Lower leg skin (tissue), 3 donors: ENCODE data around the gene MTARC2.

ENCODE experiments used
- CTCF ChIP-seq, 3 donors: fragments of 450-650 bp; IDR thresholded peaks; one replicate each; pipeline ENCODE4 v1.5.1; 2016; ENCODE audit warnings: antibody characterized with exemption in 3 of 3, mild to moderate bottlenecking in 3 of 3, moderate library complexity in 2 of 3
- POLR2A ChIP-seq, 2 donors: fragments of 450-650 bp; IDR thresholded peaks; one replicate each; pipeline ENCODE4 v1.6.1; 2016 to 2017; ENCODE audit warnings: antibody characterized with exemption in 2 of 2, mild to moderate bottlenecking in 1 of 2, moderate library complexity in 1 of 2

GRCh38 chr1:220828950-220829586 is 80.9 kb downstream of the MTARC2 start:
- no peak for TF ChIP-seq CTCF (IDR thresholded peaks at IDR 0.05)
- no peak for TF ChIP-seq POLR2A (IDR thresholded peaks at IDR 0.05)
